NCI-H774 (cell line): Measurements from ENCODE around the gene DPYSL4.

Source experiments
- DNase-seq: peaks from one replicate; lab custom pipeline; 2025; lab: John Stamatoyannopoulos, UW

The DPYSL4 gene

DNA sequence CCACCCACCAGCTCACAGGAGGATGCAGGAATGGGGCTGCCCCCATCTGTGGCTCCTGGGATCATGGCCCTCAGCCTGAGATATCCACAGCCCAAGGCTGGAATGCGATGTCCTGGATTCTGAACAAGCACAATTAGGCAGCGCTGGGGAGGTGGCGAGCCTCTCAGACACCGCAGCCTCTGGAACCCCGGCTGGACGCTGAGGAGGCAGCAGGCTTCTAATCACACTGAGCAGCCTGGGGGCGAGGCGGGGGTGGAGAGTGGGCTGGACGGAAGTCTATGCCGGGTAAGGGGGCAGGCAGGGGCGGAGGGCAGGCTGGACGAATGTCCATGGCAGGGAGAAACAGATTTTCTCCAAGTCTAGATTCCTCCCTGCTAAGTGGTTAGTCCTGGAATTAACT is 56.4 kb downstream of the DPYSL4 start:
- no peak for DNase-seq

DNA sequence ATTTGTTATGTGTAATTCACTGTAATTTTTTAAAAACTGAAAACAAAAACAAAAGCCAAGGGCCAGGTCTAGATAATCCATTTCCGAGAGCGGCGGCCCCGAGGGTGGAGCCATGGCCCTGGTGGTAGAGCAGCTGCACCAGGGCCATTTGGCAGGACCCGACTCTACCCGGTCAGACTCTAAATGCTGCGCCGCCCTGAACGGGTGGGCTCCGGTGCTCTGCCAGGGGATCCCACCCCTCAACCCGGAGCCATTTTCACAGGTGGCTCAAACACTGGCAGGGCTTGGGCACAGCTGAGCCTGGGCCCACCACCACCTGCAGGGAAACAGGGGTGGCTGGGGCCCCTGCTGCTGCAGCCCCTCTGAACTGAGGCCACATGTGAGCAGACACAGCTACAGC is 56.9 kb downstream of the DPYSL4 start:
- DNase-seq: no peak

DNA sequence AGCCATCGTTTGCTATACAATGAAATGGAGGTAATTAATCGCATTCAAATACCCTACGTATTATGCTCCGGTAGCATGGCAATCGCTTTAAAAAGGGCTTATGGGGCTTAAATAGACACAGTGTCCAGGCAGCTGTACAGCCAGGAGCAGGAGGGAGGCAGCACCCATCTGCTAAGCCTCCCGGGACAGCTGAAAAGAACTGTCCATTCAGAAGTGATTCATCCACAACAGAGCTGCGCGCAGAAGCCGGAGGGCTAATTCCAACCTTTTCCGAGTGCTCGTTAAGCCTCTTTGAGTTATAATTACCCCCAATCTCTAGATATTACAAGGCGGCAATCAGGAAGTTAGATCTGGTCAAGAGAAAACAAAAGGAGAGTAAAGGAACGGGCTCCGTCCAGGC is 58.3 kb downstream of the DPYSL4 start:
- no peak for DNase-seq

DNA sequence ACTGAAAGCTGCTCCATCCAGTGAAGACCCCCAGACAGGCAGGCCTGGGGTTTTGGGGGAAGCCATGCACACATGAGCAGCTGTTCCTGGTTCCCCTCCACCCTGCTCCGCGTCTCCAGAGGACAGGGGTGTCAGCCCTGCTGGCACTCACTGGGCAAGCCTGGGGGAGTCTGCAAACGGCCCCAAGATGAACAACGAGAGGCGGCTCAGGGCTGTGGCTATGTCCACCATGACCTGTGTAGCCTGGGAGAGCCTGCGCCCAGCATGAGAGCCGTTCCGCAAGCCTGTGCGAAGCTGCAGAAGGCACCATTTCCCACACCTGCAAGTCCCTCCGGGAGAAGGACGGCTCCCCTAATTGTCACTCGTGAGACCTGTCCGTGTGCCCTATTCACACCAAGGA is 59.5 kb downstream of the DPYSL4 start:
- no peak for DNase-seq

DNA sequence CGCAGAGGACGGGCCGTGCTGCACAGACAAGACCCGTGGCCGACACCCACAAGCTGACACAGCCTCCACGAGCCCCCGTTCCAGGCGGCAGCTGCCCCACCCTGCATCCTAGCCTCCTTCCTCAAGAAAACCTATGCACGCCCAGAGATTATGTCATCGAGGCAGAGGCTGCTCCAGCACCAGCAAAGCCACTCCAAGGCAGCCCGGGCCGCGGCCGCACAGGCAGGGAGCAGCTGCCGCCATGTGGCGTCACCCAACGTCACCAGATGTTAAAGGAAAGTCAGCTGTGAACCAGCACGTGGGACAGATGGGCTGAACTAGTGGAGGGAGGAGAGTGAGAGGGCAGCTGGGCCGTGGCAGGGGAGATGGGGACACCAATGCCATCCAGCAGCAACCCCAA is 61.2 kb downstream of the DPYSL4 start:
- no peak for DNase-seq

DNA sequence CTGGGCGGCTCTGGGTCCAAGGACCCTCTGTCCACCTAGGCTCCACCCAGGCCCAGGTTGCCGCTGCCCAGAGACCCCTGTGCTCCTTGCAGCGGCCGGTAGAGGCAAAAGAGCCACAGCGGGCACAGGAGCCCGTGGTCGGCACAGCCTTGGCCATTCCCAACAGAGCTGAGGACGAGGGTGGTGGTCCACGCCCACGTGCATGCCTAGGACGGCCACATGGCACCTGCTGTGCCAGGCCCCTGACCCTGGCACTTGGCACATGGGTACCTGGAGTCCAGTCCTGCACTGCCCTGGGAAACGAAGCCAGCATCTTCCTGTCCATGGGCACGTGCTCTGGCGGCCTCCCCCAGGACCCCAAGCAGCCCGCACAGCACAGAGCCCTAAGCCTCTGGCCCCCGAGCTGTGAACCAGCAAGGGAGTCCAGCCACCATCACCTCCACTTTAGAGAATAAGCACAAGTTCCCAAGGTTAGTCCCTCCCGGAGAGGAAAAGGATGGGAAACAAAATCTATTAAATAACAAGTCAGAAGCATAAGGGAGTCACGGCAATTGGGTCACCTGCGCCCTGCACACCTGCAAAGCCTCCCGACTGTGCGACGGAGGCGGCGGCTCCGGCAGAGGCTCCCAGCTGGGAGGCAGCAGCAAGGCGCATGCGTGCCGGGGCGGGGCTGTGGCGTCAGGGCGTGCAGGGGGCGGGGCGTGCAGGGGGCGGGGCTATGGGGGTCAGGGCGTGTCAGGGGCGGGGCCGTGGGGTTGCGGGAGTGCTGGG is 61.9 kb downstream of the DPYSL4 start:
- peak; percentile 26 for DNase-seq

DNA sequence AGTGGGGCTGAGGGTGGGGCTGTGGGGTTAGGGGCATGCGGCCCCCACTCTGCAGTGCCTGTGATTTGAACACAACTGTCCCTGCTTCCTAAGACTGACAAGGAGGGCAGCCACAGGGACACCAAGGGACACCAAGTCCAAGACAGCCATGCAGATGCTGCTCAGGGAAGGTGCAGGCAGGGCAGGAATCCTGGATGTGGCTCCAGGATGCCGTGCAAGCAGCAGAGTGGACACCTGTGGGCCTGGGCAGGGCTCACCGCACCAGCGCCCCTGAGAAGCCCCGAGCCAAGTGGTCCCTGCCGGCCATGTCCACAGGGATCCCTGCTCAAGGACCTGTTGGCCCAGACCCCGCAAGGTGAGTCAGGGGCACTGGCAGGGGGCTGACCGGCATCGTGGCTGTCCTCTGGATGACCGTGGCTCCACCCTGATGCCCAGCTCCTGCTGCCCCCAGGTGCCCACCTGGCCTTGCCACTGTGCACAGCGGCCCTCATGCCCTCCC is 62.5 kb downstream of the DPYSL4 start:
- DNase-seq: no peak

DNA sequence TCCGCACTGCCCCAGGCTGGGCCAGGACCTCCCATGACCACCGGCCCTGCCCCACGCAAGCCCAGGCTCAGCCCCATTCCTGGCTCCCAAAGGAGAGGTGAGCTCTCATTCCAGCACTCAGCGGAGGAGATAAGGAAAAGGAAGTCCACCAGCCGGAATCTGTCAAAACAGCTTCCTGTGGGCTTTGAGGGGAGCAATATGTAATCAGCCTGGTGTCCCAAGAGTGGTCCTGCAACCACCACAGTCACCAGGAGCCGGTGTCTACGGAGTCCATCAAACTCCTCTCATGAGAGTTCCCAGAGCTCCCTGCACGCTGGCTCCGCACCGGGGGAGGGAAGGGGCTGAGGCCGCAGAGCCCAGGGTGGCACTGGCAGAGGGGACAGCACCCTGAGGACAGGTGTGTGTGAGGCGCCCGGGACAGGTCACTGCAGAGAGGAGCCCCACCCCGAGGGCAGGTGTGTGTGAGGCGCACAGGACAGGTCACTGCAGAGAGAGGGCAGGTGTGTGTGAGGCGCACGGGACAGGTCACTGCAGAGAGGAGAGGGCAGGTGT is 63.2 kb downstream of the DPYSL4 start:
- DNase-seq: no peak

DNA sequence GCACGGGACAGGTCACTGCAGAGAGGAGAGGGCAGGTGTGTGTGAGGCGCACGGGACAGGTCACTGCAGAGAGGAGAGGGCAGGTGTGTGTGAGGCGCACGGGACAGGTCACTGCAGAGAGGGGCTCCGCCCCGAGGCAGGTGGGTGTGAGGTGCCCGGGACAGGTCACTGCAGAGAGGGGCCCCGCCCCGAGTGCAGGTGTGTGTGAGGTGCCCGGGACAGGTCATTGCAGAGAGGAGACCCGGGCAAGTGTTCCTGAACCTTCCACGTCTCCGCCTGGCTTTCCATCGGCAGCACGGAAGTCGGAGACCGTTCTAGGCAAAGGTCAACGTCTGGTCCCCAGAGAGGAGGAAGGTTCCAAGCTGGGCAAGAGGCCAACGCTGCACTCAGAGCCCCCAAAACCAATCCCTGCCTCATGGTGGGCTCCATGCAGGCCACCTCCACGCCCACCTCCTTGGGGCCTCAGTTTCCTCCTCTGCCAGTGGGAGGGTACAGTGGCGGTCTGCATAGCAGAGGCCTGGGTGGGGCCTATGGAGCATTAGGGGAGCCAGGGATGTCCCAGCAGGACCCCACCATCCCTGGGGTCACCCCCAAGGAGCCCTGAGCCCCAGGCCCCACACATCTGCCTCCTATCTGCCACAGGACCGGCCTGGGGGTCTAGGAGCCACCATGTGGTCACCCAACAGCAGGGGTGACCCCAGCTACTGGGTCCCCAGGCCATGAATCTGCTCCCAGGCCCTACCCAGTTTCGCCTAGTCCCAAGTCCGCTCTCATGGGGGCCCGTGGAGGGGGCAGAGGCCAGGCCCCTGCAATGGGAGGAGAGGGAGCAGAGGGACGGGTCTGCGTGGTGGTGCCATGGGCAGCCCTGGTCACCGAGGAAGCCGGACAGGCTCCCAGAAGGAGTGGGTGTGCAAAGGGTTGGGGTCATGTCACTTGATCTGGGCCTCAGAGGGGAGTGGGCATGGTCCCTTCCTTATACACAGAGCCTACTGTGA is 64.0 kb downstream of the DPYSL4 start:
- DNase-seq: no peak

DNA sequence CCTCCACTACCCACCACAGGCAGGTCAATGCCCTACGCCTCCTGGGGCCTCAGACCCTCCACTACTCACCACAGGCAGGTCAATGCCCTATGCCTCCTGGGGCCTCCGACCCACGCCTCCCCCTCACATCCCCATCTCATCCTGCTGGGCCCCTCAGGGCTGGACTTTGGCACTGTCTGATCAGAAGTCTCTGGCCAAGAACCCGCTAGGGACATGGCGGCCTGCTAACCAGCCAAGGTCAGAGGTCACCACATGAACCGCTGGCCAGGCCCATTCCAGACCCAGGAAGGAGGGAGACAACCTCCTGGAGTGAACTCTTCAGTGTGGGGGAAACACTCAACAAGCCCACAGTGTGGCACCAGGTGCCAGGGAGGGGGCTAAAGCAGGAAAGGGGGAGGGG is 65.2 kb downstream of the DPYSL4 start:
- no peak for DNase-seq

DNA sequence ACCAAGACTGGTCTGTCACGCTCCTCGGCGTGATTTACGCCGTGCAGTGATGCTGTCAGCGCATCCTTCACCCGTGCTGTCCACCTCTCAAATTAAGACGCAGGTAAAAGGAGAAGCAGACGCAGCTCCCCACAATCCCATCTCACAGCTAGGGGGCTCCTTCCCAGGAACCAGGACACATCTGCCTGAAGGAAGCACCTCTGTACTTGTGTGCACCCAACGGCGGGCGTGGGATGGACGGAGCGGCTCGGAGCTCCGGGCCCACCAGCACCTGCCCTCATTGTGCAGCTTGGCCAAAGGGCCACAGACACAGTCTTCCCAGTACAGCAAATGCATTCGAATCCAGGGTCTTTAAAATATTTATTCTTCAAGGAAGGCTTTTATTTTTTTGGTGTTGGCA is 65.7 kb downstream of the DPYSL4 start:
- no peak for DNase-seq

DNA sequence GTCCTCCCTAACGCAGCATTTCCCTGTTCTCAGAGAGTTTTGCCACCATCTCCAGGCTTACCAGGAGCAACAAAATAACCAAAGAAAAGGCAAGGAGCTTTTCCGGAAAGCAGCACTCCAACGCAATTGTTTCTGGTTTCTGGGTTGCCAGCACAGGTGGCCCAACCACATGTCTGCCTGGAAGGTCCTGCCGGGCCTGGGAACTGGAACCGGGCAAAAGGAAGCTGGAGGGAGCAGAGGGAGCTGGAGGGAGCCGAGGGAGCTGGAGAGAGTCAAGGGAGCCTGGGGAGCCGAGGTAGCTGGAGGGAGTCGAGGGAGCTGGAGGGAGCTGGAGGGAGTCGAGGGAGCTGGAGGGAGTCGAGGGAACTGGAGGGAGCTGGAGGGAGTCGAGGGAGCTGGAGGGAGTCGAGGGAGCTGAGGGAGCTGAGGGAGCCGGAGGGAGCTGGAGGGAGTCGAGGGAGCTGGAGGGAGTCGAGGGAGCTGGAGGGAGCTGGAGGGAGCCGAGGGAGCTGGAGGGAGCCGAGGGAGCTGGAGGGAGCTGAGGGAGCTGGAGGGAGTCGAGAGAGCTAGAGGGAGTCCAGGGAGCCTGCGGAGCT is 66.4 kb downstream of the DPYSL4 start:
- no peak for DNase-seq

DNA sequence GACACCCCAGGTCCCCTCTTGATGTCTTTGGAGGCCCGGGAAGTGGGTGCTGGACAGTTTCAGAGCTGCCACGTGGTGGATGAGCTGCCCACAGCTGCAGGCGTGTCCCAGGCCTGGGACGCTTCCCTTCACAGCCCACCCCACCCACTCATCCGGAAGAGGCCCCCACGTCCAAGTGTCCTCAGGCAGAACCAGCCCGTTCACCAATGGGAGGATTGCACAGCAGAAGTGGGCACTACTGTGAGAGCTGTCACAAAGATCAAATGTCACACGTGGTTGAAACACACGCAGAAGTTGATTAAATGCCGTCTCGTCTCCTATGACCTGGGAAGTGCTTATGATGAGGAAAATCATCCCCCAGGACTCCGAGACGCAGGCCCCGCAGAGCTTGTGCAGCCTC is 68.1 kb downstream of the DPYSL4 start:
- no peak for DNase-seq
